Suppressor macrophage treated with lipopolysaccharide for 1 hour (primary cell): ENCODE measurements around the gene JADE2.
A peak's percentile ranks its signal among the peaks of the same experiment; 100 is the strongest.

Source experiments
- DNase-seq, 3 donors: peaks; one replicate each; pipeline ENCODE4 v3.0.0-alpha.2; 2020 to 2022

The JADE2 gene

DNA sequence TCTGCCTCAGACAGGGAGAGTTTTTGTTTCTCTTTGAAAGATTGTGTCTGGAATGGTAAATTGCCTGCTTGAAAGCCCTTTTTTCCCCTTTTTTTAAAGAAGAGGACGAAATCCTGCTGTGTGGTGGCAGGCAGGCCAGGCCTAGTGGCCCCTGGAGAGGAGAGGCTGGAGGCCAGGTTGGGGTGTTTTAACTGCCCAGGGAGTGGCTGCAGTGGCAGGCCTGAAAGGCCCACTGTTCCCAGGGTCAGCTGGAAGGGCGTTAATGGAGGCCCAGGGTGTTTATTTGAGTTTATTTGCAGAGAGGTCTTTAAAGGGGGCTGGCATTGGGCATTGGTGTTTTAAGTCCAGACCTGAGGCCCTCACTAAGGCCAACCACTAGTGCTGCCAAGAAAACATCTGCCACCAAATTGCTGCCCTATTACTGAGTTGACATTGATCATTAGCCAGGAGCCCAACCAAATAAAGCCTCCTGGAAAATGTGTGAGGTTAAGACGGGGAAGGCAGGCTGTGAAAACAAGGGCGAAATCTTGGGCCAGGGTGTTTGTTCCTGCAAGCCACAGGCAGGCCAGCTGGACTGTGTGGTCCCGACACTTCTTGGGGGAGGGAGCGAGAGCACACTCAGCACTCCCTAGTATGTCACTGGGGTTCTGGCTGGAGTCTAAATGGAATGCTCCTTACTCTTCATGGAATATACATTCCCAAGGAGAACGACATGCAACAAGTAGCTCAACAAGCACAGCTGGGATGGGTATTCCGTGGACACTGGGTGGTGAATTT, 5.0 kb downstream of the JADE2 start:
- no peak for DNase-seq

DNA sequence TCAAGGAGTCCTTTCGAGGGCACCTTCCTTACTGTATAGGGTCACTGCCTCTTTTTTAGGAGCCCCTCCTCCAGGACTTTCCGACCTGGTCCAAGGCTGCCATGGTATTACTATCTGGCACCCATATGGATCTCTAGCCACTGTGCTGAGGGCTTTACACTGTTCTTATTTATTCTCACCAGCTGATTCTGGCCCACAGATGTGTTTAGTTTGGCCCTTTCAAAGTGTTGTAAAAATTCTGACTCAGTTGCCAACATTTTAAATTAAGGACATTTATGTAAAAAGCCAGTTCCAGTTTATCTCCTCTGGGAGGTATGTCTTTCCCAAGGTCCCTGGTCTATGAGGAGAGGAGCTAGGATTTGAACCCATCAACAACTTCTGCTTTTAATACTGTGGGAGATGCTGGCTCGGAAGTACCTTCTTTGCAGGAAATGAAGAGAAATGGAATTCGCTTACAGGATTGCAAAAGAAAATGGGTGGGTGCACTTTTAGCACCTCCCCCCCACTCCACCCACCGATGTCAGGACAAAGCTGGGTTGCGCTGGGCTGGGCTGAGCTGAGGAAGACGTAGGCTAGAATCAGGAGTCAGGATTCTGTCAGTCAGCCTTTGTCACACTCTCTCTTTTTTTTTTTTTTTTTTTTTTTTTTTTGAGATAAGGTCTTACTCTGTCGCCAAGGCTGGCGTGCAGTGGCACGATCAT, 7.8 kb downstream of the JADE2 start:
- peak; percentile 21 to 84 (median 75) for DNase-seq

DNA sequence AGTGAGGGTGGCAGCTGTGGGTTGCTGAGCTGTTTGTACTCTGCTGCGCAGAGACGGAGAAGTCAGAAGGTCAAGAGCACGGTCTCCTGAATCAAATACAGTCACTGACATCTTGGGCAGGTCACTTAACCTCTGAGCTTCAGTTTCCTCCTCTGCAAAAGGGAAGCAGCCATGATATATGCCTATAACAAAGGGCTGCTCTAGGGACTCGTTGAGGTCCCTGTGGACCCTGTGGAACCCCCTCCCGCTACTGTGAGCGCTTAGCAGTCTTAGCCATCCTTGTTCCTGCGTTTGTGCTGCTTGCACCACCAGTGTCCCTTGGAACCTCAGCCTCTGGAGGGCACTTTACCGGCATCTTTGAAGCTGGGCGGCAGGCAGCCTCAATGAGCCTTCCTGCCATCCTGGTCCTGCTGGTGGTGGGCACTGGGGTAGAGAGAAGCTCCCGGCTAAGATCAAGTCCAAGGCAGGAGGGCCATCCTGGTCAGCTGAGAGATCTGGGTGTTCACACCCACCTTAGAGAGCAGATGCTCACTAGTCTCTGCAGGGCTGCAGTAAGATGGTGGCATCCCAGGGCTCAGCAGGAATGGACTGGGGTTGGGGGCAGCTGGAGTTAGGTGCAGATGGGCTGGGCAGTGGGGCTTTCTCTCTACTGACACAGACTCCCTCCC, 8.7 kb downstream of the JADE2 start:
- no peak for DNase-seq

DNA sequence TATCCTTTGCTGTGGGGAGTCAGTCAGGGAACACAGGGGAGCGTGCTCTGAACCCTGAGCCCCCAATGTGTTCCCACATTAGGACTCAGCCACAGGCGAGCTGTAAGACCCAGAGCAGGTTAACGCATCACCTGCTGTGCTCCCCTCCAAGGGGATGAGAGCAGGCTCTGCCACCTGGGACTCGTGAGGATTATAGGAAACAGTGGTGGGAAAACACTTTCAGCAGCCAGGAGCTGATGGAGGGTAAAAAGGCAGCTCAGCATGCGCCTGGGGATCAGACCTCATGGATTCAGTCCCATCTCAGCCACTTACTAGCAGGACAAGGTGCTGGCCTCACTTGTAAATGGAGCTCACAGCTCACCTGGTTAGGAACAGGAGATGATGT, 9.2 kb downstream of the JADE2 start:
- no peak for DNase-seq

DNA sequence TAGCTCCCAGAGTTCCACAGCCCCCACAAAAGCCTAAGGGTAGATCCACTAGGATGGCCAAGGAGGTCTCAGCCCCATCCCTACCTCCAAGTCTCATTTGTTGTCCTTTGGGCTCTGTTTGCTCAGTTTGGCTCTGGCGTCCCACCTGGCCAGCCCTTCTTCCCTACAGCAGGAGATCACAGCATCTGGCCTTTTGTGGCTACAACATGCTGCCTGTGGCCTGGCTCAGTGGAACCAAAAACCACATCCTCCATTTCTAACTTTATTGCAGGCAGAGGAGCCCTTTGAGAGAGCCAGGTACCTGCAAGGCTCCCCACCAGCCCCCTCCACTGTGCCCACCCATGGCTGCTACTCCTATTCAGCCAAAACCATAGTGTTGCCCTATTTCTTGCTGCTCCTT, 11.4 kb downstream of the JADE2 start:
- DNase-seq: no peak

DNA sequence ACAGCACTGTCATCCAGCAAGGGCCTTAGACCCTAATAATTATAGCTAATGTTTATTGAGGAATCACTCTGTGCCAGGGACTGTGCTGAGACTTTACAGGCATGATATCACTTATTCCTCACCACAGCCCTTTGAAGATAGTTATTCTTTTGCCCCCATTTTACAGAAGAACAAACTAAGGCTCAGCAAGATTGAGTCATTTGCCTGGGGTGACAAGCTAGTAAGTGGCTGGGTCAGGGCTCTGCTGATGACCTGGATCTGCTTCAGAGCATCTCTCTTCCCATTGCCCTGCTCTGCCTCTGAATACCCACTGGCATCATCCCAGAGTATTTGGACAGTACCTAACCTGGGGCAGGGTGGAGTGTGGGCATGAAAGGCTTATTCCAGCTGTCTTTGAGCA, 11.8 kb downstream of the JADE2 start:
- DNase-seq: no peak

DNA sequence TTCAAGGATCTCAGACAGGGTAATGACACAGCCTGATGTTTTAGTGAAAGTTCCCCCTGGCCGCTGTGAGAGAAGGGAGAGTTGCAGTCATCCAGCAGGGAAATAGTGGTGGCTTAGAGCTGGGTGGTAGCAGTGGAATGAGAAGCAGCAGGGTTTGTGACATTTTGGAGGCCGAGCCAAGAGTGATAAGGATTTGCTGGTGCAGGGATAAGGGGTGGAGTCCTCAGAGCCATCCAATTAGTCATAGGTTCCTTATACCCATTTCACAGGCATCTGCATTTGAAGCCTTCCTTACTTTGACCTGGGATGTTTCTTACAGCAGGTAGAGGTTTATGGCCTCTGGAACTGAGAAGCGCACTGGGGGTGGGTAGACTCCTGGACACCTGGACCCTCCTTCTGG, 12.8 kb downstream of the JADE2 start:
- DNase-seq: no peak

DNA sequence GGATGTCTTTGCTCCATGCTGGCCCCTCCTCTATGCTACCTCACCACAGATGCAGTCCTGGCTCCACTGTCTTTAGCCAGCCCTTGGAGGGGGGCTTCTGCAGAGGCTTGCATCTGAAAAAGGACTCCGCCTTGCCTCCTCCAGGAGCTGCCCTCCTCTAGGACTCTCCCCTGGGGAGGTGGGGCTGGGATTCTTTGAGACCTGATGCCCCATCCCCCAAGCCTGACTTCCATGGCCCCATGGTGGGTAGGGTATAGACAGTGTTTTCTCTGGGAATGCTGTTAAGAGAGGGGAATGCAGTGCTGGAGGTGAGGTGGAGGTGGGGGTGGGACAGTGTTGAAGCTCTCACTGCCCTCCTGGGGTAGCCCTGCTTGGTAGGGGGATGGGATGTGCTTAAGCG, 14.3 kb downstream of the JADE2 start:
- DNase-seq: no peak

DNA sequence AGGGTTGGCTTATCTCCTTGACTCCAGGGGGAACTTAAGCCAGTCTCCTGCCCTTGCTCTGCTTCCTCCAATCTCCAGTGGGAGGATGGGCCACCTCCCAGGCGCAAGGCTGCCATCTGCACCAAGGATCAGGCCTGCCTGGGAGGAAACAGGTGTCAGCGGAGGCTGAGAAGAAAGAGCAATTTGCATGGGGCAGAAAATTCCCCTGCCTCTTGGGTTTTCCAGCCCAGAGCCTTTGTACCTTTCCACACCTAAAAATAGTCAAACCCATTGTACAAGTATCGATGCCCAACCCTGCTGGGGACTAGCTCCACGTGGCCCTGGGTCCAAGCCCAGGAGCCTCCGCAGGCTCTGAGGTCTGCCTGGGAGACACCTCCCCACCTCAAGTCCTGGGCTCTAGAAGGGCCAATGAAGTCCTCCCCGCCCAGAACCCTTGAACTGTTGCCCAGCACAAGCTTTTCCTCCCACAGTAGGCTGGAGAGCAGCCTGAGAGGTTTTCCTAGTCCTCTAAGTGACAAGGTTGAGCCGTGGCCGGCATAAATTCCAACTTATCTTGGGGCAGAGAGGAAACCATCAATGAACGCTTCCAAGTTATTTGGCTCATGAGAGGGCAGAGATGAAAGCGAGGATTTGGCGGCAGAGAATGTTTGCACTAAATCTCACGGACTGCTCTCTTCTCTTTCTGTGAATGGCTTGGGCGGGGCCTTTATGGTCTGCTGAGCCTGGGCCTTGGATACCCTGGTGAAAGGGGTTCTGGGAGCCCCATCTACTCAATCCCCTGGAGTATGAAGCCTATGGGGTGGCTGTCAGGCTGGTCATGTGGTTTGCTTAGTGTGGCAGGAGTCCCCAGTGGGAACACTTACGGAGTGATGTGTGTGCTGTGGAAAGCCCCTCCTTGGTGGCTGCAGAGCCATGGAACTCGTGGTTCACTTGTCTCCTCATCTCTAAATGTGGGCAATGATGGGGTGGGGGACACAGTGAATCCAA, 15.6 kb downstream of the JADE2 start:
- DNase-seq: no peak

DNA sequence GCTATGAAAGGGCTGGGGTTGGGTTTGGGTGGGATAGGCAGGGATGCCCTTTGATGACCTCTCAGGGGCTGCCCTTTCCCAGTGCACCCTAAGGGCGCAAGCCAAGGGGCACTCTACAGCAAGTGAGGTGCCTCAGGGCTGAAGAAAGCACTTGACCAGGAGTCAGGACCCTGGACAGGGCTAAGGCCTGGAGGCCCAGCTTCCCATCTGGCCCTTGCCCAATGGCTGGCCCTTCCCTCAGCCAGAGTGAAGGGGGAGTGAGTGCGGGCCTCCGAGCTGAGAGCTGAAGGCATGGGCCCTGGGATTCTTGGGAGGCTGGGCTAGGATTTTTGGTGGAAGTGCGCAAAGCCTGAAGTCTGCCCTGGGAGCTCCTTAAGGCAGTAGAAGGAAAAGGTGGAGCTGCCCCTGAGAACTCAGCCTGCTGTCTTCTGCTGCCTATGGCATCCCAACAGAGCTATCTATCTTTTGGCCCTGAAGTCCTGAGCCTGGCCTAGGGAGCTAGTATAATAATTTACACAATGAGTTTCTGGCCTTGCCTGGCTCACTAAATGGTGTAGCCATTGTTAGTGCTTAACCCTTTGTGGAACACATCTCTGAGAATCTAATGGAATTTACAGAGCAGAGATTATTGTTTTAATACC, 16.4 kb downstream of the JADE2 start:
- peak; percentile 40 to 75 (median 52) for DNase-seq

DNA sequence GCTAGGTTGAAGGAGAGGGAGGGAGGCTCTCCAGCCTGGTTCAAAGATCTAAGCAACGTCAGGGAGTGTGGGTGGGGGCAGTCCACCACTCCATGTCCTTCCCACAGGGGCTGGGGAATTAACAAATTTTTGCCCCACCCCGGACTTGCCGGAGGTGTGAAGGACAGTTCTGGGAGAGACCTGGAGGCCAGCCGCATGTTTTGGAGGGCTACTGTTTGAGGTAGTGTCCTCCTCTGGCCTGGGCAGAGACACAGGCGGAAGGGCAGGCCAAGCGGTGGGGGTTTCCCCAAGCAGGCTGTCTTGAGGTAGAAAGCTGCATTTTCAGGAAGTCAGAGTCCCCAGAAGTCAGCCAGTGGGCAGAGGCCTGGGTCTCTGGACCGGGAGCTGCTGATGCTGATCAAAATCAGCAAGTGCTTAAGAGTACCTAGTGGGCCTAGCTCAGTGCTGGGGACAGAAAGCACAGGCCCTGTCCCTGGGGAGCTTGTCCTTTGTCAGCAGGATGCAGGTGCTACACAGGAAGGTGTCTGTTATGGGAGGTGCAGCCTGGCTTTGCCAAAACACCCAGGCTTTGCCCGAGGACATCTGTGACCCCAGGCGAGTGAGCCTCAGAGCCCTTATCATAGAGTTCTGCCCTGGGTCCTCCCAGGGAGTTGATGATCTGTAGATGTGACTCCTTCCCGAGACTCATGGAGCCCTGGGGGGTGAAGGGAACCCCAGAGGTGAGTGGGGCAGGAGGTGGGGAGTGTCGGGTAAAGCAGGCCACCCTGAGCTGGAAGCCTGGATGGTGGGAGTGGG, 18.5 kb downstream of the JADE2 start:
- peak; percentile 88 to 94 (median 89) for DNase-seq

DNA sequence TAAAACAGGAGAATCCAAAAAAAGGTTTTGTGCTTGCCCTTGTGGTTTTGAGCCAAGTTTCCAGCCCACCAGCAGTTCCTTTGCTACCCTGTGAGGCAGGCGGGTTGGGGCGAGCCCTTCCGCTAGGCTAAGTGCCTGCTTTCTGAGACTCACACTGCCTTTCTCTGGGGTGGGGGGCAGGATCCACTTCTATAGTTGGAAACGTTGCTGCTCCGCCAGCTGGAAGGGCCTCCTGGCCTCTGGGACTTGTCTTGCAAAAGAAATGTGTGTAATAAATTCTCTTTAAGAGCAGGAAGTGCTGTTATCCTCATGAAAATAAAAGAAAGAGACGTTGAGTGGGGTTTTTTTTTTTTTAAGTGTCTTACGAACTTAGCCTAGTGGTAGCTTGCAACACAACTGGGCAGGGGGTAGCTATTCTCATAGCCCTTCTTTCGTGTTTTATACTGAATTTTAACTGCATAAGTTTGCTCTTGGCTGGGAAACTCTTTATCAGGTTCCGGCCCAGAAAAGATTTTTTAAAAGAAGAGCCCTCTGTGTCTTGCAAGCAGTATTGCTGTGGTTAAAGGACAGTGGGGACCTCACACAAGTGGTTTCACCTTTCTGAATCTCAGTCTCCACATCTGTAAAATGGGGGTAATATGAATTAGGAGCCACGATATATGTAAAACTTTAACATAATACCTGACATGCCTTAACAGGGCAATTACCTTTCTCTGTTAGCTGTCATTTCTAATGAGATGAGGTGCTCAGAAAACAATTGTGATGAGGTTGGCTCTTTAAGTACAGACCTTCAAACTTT, 19.8 kb downstream of the JADE2 start:
- peak; percentile 25 to 42 (median 28) for DNase-seq

DNA sequence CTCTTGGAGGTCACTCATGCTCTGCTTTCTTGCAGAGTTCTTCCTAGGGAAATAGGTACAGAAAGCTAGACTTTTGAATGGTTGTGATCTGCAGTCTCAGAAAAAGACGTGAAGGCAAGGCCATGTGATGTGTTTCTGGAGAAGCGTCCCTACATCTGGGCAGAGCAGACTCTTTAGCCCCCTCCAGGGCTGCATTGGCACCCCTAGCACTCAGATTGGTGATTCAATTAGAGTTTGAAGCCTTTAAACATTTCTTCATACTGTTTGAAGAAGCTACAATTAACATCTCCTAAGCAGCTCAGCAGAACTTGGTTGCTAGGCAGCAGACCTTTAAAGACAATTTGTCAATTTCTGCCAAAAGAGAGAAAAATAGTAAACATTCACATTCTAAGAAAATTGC, 21.6 kb downstream of the JADE2 start:
- DNase-seq: no peak

DNA sequence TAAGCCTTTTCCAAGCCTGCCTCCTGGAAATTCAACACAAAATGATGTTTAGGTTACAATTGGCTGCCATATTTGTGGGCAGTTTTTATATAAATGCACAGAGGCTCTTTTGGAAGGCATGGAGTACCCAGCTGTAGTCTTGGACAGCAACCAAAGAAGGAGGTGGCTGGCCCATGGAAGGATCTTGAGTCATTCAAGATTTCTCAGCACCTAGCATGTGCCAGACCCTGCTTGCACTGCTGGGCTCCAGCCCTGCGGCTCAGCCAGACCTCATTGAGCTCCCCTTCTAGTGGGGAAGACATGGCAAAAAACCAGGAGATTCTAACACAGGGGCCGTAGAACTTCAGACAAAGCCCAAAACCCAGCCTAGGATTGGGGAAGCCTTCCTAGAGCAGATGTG, 22.1 kb downstream of the JADE2 start:
- DNase-seq: no peak

DNA sequence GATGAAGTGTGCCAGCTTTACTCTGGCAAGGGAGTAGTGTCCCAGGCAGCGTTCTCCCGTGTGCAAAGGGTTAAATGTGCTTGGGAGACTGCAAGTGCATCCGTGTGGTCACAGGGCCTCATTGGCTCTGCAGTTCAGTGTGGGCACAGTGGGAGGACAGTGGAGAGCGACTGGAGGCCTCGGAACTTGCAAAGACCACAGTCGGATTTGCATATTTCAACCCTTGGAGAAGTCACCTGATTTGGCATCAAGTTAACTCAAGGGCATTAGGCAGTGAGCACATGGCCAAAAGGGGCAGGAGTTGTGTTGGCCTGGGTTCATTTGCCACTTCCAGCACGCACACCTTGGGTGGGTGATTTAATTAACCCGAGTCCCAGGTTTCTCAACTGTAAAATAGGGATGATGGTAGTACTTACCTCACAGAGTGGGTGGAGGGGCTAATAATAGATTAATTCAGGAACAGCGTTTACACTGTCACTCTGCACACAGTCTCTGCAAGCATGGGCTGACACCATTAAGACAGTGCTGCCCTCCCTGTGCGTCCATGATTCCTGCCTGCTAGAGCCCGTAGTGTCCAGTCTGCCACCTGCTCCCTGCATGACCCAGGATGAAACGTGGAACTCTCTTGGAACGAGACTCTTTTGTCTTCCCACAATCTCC, 22.7 kb downstream of the JADE2 start:
- DNase-seq: no peak

DNA sequence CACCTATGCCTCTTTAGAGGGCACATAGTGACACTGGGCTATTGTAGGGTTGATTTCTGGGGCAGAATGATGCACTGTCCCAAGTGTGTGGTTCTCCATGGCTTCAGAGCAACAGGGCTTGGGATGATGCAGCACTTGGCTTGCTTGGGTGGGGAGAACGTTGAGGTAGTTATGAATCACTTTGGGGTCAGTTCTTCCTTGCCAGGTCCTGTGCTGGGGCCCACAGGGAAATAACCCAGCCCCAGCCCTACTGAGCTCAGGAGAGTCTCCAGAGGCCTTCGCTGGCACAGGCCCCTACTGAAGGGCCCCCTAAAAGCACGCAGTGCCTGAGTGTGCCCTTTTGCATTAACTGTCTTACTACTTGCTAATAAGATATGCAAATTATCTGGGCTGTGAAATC, 24.2 kb downstream of the JADE2 start:
- no peak for DNase-seq

DNA sequence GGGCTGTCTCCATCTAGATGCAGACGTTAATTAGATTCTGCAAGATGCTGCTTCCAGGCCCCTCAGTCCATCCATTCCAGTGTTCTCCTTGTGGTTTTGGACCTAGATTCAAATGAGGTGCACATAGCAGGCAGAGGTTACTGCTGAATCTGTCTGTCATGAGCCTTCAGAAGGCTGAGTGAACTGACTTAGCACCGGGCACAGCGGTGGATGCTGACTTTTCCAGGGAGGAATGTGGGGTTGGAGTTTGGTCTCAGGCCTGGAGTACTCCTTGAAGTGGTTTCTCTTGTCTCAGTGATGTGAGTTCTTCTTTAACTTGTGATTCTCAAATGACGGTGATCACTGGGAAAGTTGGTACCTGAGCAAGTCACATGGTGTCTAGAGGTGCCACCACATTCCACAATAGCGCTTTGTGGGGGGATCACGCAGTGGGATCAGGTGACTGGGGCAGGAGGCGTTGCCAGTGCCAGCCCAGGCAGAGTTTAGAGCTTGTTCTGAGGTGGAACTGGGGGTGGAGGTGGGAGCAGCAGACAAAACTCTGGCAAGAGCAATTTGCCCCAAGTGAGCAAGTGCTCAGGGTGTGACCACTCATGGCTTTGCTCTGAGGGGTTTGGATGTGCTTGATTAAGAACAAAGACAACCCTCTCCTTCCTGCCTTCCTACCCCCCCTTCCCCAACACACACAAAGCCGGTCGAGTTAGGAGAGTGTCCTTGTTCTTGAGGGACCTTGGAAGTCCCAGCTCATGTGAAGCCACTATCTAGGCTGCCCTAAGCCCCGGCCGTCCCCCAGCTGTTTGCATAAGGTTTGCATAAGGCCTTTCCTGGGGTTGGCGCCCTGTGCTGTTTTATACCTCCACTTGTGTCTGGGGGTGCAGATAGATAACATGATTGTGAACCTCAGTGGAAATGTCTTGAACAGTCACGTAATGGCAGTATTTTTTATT, 25.1 kb downstream of the JADE2 start:
- DNase-seq: no peak

DNA sequence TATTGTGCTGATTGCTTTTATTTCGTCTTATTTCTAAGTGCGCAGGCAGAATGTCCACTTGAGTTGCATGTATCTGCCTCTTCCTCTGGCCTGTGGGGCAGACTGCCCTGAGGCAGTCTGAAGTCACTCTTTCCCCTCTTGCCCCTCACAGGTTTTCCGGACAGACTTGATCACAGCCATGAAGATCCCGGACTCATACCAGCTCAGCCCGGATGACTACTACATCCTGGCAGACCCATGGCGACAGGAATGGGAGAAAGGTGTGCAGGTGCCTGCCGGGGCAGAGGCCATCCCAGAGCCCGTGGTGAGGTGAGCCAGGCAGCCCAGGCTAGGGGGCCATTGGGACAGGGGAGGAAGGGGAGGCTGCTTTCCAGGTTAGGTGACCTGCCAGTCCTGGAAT, 26.4 kb downstream of the JADE2 start:
- DNase-seq: no peak

DNA sequence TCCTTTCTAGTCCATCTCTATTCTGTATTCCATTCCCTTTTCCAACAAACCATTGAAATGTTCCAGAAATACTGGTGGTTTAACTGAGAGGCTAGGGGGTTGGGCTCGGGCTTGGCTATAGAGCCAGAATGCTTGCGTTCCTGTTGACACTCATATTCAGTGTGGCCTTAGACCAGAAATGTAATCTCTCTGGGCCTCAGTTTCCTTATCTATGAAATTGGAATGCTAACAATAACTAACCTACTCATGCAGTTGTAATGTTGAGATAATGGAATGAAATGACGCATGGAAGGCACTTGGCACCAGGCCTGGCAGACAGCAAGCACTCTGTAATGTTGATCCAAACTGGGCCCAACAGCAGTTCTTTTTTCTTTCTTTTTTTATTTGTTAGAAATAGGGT, 26.8 kb downstream of the JADE2 start:
- no peak for DNase-seq
